Globus pallidus (tissue), 1 donor: Measurements from ENCODE around the gene IL36A.

Experiments used
- DNase-seq: peaks from one replicate; pipeline ENCODE4 v3.0.0-alpha.2; 2015; ENCODE audit warnings: low spot score

IL36A gene

DNA sequence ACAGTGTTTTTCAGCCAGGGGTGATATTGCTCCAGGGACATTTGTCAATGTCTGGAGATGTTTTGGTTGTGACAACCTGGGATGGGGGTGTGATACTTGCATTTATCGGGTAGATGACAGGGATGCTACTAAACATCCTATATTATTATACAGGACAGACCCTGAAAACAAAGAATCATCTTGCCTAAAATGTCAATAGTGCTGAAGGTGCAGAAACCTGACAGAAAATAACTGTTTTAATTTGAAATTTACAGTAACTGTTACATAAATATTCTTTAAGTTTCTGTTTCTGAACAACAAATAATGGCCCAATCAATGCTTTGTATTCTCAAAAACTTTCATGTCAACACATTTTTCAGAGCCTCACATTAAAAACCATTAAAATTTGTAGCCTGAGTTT is 2.0 kb downstream of the IL36A start:
- no peak for DNase-seq

DNA sequence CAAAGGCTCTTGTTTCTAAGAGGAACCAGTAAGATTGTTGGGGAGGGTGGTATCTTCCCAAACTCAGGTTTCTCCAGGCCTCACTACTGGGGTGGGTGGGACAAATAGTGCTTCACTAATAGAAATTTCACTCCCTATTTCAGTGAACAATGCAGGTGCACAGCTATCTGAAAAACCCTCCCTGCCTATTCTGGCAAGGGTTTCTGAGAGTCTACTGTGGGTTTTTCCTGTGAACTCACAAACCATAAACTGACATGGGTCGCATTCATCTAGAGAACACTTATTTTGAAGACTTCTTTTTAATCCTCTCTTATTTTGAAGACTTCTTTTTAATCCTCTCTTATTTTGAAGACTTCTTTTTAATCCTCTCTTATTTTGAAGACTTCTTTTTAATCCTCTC is 4.4 kb downstream of the IL36A start:
- DNase-seq = no peak

DNA sequence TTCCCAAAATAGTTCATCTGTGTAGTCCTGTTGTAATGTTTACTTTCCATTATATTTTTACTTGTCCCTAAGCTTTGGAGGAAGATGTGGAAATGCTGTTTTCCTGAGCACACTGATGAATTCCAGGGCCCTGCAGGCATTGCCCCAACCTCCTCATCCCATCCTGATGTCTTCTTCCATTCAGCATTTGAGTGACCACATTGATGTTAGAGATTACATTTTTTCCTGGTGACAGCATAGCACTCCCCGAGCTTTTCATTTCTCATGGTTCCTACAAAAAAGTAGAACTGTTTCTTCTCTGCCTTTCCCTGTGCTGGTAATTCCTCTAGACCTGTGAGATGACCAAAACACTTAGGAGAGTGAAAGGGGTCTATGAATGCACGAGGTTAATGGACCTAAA is 4.8 kb downstream of the IL36A start:
- no peak for DNase-seq

DNA sequence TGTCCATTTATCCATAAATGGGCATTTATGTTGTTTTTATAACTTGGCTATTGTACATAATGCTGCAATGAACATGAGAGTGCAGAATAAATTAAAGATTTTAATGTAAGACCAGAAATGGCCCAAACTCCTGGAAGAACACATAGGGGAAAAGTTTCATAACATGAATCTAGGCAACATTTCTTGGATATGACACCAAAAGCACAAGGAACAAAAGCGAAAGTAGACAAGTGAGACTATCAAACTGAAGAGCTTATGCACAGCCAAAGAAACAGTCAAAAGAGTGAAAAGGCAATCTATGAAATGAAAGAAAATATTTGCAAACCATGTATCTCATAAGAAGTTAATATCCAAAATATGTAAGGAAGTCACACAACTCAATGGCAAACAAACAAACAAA is 5.8 kb downstream of the IL36A start:
- DNase-seq = no peak

DNA sequence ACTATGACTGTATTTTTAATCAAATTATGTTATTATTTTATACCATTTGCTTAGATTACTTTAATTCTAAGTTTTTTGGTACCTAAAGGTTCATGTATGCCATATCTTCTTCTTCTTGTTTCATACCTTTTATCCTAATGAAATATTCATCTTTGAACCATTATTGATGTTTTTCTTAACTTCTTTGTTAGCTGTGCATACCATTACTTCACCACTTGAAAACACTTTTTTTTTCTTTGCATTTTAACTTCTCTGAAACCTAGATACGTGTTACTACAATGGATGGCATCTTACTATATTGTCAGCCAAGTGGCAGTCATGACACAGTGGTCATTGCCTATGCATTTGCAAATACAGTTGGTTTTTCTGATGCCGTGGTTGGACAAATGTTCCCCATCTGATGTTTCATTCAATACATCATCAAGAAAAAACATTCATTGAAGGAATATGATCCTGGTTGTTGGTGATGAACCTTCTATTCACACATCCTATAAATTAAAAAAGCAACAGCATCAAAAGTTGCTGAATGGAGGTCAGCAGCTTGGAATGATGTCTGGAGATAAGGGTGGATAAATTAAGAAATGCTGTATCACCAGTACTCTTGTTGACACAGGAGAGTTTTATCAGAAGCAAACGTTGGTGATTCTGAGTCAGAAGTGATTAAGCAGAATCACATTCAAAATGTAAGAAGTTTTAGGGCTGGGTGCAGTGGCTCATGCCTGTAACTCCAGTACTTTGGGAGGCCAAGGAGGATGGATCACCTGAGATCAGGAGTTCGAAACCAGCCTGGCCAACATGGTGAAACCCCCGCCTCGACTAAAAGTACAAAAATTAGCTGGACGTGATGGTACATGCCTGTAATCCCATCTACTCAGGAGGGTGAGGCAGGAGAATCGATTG is 7.4 kb downstream of the IL36A start:
- no peak for DNase-seq

DNA sequence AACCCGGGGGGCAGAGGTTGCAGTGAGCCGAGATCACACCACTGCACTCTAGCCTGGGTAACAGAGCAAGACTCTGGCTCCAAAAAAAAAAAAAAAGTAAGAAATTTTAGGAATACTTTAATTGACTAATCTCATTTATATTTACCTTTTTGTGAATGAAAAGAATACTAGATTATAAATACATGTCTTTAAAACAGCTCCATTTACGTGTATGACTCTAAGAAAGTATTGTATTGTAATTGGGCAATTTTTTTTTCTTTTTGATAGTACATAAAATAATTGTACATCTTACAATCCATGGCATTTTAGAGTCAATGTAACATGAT is 8.0 kb downstream of the IL36A start:
- no peak for DNase-seq

DNA sequence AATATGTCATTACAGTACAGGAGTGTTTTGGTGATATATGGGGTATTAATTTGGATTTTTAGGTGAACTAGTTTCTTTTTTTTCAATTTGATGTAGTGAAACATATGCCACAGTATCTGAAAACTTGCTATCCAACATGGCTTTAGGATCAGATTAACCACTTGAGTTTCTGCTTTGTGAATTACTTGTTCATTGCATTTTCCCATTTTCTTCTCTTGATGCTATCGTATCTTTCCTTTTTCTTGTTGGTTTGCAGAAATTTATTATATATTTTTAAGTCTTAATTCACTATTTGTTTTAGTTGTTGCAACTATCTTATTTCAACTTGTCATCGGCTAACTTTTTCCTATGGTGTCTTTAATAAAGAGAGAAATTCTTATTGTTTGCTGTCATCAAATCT is 8.8 kb downstream of the IL36A start:
- DNase-seq = no peak

DNA sequence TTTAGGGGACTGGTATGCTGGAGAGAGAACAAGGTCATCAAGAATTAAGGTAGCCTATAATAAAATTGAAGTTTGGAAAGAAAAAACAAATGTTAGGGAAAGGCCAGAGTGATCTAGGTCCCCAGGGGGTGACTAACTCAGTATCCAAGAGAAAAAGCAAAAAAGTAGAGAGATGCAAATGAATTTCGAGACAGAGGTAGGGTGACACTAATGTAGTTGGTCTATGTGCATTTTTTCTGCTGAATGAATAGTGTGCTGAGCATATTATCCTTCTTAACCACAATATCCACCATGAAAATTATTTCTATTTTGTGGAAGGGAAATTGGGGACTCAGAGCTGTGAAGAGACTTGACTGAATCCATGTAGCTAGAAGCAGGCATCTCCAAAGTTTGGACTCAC is 9.8 kb downstream of the IL36A start:
- no peak for DNase-seq

DNA sequence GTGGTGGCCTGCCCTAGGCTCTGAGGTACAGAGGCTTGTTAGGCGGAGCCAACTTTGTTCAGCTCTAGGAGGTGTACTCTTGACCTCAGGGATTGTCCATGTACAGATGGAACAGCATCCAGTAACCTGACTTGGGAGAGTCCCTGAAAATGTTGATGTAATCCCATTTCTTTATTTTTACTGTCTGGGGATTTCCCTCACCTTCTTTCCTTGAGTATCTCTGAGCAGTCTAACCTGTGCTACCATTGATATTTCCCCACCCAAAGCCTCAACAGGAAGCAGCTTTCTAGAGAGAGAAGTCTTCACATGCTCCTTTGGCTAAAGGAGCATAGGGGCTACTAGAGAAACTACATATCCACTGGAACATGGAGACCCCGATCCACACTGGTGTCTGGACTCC is 10.4 kb downstream of the IL36A start:
- no peak for DNase-seq

DNA sequence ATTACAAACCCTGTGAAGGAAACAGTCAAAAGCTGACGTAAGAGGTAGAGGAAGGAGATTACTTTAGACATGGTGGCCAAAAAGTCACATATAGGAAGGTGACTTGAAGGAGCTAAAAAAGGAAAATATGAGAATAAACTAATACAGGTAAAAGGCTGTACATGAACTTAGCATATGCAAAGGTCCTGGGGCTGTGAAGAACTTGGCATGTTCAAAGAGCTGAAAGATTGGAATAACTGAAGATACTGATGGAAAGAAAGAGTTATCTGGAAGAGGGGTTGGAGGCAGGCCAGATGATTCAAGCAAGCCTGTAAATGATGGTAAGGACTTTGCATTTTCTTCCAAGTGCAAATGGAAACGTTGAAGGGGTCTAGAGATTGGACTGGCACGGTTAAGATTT is 13.2 kb downstream of the IL36A start:
- DNase-seq = no peak

DNA sequence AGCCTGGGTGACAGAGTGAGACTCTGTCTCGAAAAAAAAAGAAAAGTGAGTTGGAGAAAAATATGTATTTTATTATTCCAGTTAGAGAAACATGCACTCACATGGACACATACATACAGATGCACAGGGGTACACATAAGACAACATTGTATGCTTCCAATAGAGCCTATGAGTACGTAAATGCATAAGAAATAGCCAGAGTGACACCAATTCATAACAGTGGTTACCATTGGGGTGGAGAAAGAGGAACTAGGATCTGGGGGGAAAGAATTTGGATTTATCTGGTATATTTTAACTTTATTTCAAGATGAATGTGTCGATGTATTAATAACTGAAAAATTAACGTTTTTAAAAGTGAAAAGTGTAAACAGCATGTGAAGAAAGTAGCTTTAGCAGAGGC is 16.1 kb downstream of the IL36A start:
- DNase-seq = no peak

DNA sequence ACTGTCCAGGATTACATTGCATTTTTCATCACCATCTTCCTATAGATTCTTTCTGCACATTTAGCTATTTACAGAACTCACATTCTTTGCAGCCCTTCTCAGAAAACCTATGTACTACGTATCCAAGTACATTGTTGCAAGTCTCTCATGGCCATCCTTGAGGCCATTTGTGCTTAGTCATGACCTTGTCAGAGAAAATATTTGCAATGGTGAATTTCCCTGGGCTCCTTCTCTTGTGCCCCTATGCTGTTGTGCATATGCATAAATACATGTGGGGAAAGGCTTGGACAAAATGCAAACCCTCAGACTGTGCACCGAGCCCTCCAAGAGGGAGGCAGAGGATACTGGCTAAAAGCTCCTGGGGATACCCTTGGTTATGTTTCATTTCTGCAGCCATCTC is 19.5 kb downstream of the IL36A start:
- DNase-seq = no peak

DNA sequence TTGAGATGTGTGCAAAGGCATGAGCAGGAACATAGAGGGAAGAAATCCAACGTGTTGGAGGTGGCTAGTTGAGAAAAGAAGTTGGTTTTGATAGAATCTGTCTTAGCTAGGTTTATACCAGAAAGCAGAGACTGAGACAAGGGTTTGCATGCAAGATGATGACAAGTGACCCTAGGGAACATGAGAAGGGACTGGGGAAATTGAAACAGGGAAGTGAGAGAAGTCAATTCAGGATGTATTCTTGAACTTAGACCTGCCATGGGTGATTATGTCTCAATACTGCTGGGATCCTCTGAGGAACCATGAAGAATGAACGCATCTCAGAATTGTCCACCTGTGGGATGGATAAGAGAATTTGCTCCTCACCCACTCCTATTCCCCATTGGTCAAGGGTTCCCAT is 20.5 kb downstream of the IL36A start:
- no peak for DNase-seq

DNA sequence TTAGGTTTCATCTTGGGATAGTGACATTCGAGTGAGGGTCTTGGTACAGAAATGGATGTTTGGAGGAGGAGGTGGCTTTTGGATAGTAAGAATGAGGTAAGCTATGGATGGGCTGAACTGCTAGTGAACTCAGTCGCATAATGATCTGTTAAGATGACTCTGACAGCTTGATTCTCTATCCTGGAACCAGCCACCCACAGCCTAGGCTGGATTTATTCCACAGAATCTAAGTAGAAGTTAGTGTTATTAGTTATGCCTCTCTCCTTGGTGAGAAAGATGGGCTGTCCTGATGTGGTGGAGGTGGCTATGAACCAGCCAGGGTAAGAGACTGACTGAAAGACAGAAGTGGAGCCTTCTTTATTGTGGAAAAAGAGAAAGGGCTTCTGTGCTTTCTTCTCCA is 22.4 kb downstream of the IL36A start:
- no peak for DNase-seq

DNA sequence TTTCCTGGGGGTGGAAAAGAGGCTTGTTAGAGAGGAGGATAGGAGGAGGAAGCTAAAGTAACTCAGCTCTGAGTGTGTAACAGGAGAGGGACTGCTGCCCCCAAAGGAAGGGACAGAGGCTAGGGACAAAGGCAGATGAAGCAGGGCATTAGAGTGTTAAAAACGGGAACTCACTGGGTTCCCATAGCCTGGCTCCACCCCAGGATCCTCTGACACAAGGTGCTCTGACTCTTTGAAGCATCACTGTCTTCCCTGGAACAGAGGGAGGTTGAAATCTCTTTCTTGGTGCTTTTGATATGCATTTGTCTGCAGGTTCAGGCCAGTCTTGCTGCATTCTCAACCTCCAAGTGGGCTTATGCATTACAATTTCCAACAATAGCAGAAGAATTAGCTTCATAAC is 22.9 kb downstream of the IL36A start:
- no peak for DNase-seq

DNA sequence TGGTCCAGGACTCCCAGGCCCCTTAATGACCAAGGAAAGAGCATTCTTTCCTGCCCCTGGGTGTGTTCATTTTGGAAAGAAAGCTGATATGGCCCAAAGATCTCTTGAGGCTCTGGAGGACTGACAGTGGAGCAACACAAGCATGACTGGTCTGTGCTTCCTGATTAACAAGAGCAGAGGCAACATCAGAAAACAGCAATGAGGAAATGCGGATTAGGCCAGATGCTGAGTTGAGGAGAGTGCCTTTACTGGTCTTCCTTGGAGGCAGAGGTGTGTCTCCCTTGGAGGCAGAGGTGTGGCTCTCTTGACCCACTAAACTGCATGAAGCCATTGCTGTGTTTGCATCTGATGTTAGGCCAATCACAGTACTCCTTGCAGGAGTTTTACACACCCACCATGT is 27.5 kb downstream of the IL36A start:
- no peak for DNase-seq

DNA sequence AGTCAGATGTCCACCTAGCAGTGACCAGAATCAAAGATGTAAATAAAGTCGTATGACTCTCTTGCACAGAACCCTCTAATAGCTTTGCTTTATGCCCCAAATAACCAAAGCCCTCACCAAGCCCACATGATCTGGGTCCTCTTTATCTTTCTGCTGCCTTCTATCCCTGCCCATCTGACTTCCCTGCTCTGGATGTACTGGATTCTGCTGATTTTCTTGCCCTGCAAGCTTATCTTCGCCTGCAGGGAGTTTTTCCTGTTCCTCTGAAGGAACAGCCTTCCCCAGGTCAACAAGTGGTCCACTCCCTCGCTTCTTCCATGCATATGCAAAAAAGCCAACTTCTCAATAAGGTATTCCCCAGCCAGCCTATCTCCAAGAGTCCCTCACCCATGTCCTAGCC is 28.8 kb downstream of the IL36A start:
- DNase-seq = no peak

DNA sequence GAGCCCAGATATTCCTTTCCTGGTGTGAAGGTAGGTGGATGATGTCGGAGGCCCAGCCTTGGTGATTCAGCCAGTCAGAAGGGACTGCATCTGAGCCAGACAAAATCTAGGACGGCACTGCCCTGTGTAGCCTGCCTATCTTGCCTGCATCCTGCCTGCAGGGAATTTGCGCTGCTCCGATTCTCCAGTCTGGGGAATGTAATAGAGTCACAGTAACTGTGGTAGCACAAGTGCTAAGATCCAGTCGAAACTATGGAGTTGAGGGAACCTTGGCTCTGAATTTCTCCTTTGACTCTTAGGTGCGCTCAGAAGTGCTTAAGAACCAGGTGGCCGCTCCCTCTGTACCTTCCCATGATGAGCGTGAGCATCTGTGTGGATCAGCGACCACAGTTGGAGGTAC is 31.5 kb downstream of the IL36A start:
- no peak for DNase-seq

DNA sequence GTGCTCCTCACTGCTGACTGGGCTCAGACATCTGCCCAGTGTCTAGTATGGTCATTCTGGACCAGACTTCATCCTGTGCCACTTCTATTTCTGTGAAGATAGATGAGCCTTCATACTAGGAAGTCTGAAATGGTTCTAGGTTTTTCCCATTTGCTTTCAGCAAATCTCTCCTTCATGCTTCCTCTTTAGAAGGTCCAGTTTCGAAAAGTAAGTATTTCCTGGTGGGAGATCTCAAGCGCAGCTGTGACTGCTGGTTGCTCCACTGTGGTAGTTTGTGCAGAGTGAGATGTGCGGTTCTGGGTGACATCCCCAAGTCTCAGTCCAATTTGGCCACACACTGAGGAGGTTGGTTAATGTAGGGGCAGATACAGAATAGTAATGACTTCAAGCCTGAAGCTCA is 33.0 kb downstream of the IL36A start:
- no peak for DNase-seq

DNA sequence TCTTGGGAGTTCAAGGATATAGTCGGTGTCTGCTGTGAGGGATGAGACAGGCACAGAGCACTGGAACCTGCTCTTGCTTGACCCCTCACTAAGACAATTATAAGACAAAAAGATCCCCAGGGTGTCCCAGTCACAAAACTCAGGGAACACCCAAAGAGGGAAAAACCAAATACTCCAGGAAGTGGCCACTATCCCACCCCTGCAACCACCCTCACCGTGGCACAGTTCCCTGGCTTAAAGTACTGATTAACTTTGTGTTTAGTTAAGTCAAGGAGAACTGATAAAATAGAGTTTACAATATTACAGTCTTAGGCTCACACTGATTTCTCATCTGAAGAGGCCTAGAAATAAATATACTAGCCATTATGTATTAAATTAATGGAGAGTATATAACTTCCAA is 33.9 kb downstream of the IL36A start:
- DNase-seq = no peak

DNA sequence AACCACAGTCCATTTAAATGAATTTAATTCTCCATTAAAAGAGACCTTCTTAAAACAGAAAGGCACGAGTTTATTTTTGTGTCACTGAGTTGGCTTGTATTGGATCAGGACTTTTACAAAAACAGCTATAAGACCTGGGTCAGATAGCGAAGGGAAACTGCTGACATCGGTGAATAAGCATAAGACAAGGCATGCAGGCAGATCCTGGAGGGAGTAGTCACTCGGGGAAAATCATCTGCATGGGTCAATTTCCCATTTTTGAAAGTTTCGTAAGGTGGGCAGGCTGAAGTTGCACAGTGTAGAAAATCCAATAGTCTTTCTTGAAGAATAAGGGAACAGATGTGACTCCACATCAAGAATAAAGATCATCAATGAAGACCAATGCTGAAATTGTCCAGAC is 34.5 kb downstream of the IL36A start:
- DNase-seq = no peak

DNA sequence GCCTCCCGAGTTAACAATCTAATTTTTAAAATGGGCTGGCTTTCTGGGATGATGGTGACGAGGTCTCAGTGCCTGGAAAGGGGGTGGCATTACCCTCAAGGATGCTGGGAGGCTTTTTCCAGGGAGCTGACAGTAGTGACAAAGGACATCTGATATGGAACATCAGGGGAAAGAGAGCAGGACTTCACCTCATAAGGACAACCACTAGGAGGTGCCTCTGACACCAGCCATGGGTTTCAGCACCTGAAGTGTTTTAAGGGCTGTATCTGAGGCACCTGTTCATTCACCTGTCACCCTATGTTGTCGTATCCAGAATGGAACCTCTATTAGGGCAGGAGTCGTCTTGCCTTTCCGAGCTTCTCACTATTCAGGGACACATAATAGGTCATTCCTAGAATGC is 36.6 kb downstream of the IL36A start:
- no peak for DNase-seq

DNA sequence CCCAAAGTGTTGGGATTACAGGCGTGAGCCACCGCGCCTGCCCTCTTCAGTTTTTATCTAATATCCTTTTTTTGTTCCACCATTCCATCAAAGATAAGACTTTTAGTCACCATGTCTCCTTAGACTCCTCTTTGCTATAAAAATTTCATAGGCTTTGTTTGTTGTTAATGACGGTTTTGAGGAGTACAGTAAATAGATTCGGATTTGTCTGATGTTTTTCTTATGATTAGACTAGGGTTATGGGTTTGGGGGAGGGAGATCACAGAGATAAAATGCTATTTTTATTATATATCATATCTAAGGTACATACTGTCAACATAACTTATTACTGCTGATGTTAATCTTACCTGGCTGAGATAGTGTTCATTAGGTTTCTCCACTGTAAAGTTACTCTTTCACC is 41.2 kb downstream of the IL36A start:
- no peak for DNase-seq
